SH-SY5Y (cell line): ENCODE results near the gene CDC42SE2.

Source experiments
- GATA2 ChIP-seq: IDR thresholded peaks from 2 replicates; pipeline ENCODE4 v1.6.1; 2011; ENCODE audit warnings: mild to moderate bottlenecking, low read depth, low read length
- GATA3 ChIP-seq: IDR thresholded peaks from 2 replicates; pipeline ENCODE4 v1.6.1; 2011; ENCODE audit warnings: low read depth, mild to moderate bottlenecking, low read length, moderate library complexity

- TF ChIP-seq GATA2 (no peak), GATA3 (no peak)
Observed at GRCh38 chr5:131321066-131321465, 57.2 kb downstream of the CDC42SE2 start.
